Tibial artery (tissue), 4 donors: ENCODE results near the gene SLC43A2.

ENCODE experiments used
- DNase-seq, 2 donors: peaks; one replicate each; pipeline ENCODE4 v3.0.0-alpha.2; 2019
- H3K27ac ChIP-seq, 2 donors: fragments of 200-600 bp; sonication (generic) in 1 of 2; 1 replicate in 1 of 2; 2 replicates in 1 of 2; pipeline ENCODE4 v1.5.1; 2018 to 2019; ENCODE audit warnings: mild to moderate bottlenecking in 1 of 2
- H3K27me3 ChIP-seq, 2 donors: fragments of 200-600 bp; sonication (generic) in 1 of 2; one replicate each; pipeline versions ENCODE4 v1.5.1 to v1.6.0; 2016 to 2019
- H3K36me3 ChIP-seq, 3 donors: fragments of 200-600 bp; sonication (generic) in 2 of 3; one replicate each; pipeline ENCODE4 v1.5.1; 2016 to 2019; ENCODE audit warnings: mild to moderate bottlenecking in 2 of 3
- H3K4me1 ChIP-seq, 4 donors: fragments of 200-600 bp; sonication (generic) in 2 of 4; 1 replicate in 3 of 4; 2 replicates in 1 of 4; pipeline ENCODE4 v1.5.1; 2016 to 2019
- H3K4me3 ChIP-seq, 2 donors: fragments of 200-600 bp; sonication (generic) in 1 of 2; 1 replicate in 1 of 2; 2 replicates in 1 of 2; pipeline ENCODE4 v1.5.1; 2018 to 2019; ENCODE audit warnings: mild to moderate bottlenecking in 2 of 2
- H3K9me3 ChIP-seq, 3 donors: fragments of 200-600 bp; sonication (generic) in 1 of 3; one replicate each; pipeline ENCODE4 v1.5.1; 2016 to 2019
- CTCF ChIP-seq, 2 experiments: fragments of 200-600 bp in 1 of 2; fragments of 450-650 bp in 1 of 2; IDR thresholded peaks; one replicate each; pipeline ENCODE4 v1.5.1; 2017 to 2019; ENCODE audit warnings: antibody characterized with exemption in 2 of 2, mild to moderate bottlenecking in 1 of 2, moderate library complexity in 1 of 2
- intact Hi-C: fragments of 100-400 bp; cut with DNase I; formaldehyde crosslinking; loops from one replicate; pipeline ENCODE4 v1.15.0; 2023; ENCODE audit warnings: low total_unique reads

Gene SLC43A2

GRCh38 chr17:1561420-1562175, 67.0 kb downstream of the SLC43A2 start:
- Histone ChIP-seq H3K4me3 (peak overlapping the region; percentile 86 to 94), H3K9me3 (no peaks in the 10 kb centered on the region), H3K4me1 (peaks cover 0 to 33% (median 18%) of the 10 kb centered on the region in 4 donors), H3K36me3 (peaks cover 0 to 10% (median 6%) of the 10 kb centered on the region in 3 donors), H3K27ac (peak overlapping the region; percentile 88 to 90), H3K27me3 (no peaks in the 10 kb centered on the region)
- intact Hi-C loops = no loop called here
- TF ChIP-seq CTCF (IDR thresholded peaks at IDR 0.05) = peak in 1 of 2 experiments; percentile 13
- no peak for DNase-seq

GRCh38 chr17:1560858-1561355, 67.7 kb downstream of the SLC43A2 start:
- Histone ChIP-seq H3K27me3 (no peaks in the 10 kb centered on the region), H3K9me3 (no peaks in the 10 kb centered on the region), H3K4me3 (peak overlapping the region; percentile 86 to 94), H3K27ac (peak overlapping the region; percentile 88 to 90), H3K4me1 (peaks cover 0 to 33% (median 19%) of the 10 kb centered on the region in 4 donors), H3K36me3 (peaks cover 0 to 13% (median 10%) of the 10 kb centered on the region in 3 donors)
- intact Hi-C loops = no loop called here
- DNase-seq = no peak
- TF ChIP-seq CTCF (IDR thresholded peaks at IDR 0.05) = no peak

- no peaks in the 10 kb centered on the region for H3K9me3 ChIP-seq
- intact Hi-C loops = no loop called here
- no peak for DNase-seq
- H3K4me3 ChIP-seq = no peak overlapping the region
- peaks cover 0 to 39% (median 20%) of the 10 kb centered on the region in 4 donors for H3K4me1 ChIP-seq
- no peaks in the 10 kb centered on the region for H3K27me3 ChIP-seq
- H3K27ac ChIP-seq = no peak overlapping the region
- H3K36me3 ChIP-seq = peaks cover 0 to 19% (median 10%) of the 10 kb centered on the region in 3 donors
- TF ChIP-seq CTCF (IDR thresholded peaks at IDR 0.05) = no peak
Observed at GRCh38 chr17:1560101-1560857, 68.4 kb downstream of the SLC43A2 start.

- Histone ChIP-seq H3K4me3 (no peak overlapping the region), H3K36me3 (peaks cover 0 to 19% (median 10%) of the 10 kb centered on the region in 3 donors), H3K27ac (no peak overlapping the region), H3K27me3 (no peaks in the 10 kb centered on the region), H3K4me1 (peaks cover 0 to 43% (median 20%) of the 10 kb centered on the region in 4 donors), H3K9me3 (no peaks in the 10 kb centered on the region)
- intact Hi-C loops = no loop called here
- TF ChIP-seq CTCF (IDR thresholded peaks at IDR 0.05) = no peak
- DNase-seq = no peak
Observed at GRCh38 chr17:1559047-1560043, 69.3 kb downstream of the SLC43A2 start.

GRCh38 chr17:1558401-1558800, 70.2 kb downstream of the SLC43A2 start:
- TF ChIP-seq CTCF (IDR thresholded peaks at IDR 0.05) = no peak
- no peak for DNase-seq
- Histone ChIP-seq H3K27ac (no peak overlapping the region), H3K27me3 (no peaks in the 10 kb centered on the region), H3K9me3 (no peaks in the 10 kb centered on the region), H3K4me3 (no peak overlapping the region), H3K4me1 (peaks cover 0 to 43% (median 20%) of the 10 kb centered on the region in 4 donors), H3K36me3 (peaks cover 0 to 23% (median 13%) of the 10 kb centered on the region in 3 donors)
- intact Hi-C loops = no loop called here
